Kidney epithelial cell (primary cell): ENCODE measurements around the gene SLC35F5. TPM values are rescaled to one million over a fixed set of nuclear protein-coding genes. Genes with fewer than 3 reads are reported as not detected.
"Not testable (repeated sequence)": the region's sequence is repeated elsewhere in the genome, so short reads cannot be mapped to it uniquely, and the experiment has no call there.

Experiments used
- DNase-seq: peaks from one replicate; pipeline ENCODE4 v3.0.0-alpha.2; 2010; ENCODE audit warnings: low read depth
- H3K27me3 ChIP-seq: 2 replicates; pipeline ENCODE4 v1.6.0; 2011; ENCODE audit warnings: low read length; ENCODE audit not compliant: control insufficient read depth, insufficient read depth
- H3K36me3 ChIP-seq: 2 replicates; pipeline ENCODE4 v1.5.1; 2011; ENCODE audit warnings: low read length; ENCODE audit not compliant: control insufficient read depth, insufficient read depth
- H3K4me3 ChIP-seq: 2 replicates; pipeline ENCODE4 v1.5.1; 2011; ENCODE audit warnings: low read depth, mild to moderate bottlenecking, control low read depth, low read length
- CTCF ChIP-seq: IDR thresholded peaks from 2 replicates; pipeline ENCODE4 v1.5.1; 2011; ENCODE audit warnings: mild to moderate bottlenecking, moderate library complexity, low read length, control low read depth, inconsistent platforms; ENCODE audit not compliant: insufficient read depth, poor library complexity, severe bottlenecking
- total RNA-seq: library from RNA; depleted of rRNA; stranded (reverse); fragments of >200 nt; gene quantifications from 2 replicates; pipeline ENCODE4 v1.2.3, GENCODE V29; 2015

The SLC35F5 gene
- total RNA-seq, 1 donor from 2014 or later: 61.7 TPM

GRCh38 chr2:113685471-113685870 lies 71.0 kb downstream of the SLC35F5 start:
- Histone ChIP-seq H3K36me3 (no peaks in the 10 kb centered on the region), H3K4me3 (no peak overlapping the region), H3K27me3 (no peaks in the 10 kb centered on the region)
- DNase-seq: no peak
- no peak for TF ChIP-seq CTCF

- TF ChIP-seq CTCF: no peak
- Histone ChIP-seq H3K27me3 (no peaks in the 10 kb centered on the region), H3K4me3 (no peak overlapping the region), H3K36me3 (no peaks in the 10 kb centered on the region)
- no peak for DNase-seq
These were observed 77.0 kb downstream of the SLC35F5 start for GRCh38 chr2:113679457-113679856.

GRCh38 chr2:113677330-113677729 lies 79.1 kb downstream of the SLC35F5 start:
- TF ChIP-seq CTCF: no peak

GRCh38 chr2:113676623-113677266 lies 79.7 kb downstream of the SLC35F5 start:
- H3K36me3 ChIP-seq: no peaks in the 10 kb centered on the region
- no peak for TF ChIP-seq CTCF
- no peak overlapping the region for H3K4me3 ChIP-seq
- H3K27me3 ChIP-seq: peaks cover 2% of the 10 kb centered on the region
- no peak for DNase-seq

More at GRCh38 chr2:113677330-113677729, 79.1 kb downstream of the SLC35F5 start:
- Histone ChIP-seq H3K27me3 (peaks cover 2% of the 10 kb centered on the region), H3K36me3 (no peaks in the 10 kb centered on the region), H3K4me3 (no peak overlapping the region)
- no peak for DNase-seq

GRCh38 chr2:113675875-113676274 lies 80.6 kb downstream of the SLC35F5 start:
- no peaks in the 10 kb centered on the region for H3K36me3 ChIP-seq
- TF ChIP-seq CTCF: no peak
- H3K4me3 ChIP-seq: no peak overlapping the region
- no peak for DNase-seq
- H3K27me3 ChIP-seq: peaks cover 2% of the 10 kb centered on the region

GRCh38 chr2:113672326-113672932 lies 84.0 kb downstream of the SLC35F5 start:
- no peaks in the 10 kb centered on the region for H3K36me3 ChIP-seq
- no peak for TF ChIP-seq CTCF
- H3K27me3 ChIP-seq: peaks cover 2% of the 10 kb centered on the region
- no peak for DNase-seq
- no peak overlapping the region for H3K4me3 ChIP-seq

GRCh38 chr2:113669013-113669412 lies 87.4 kb downstream of the SLC35F5 start:
- DNase-seq, H3K4me3 ChIP-seq, H3K36me3 ChIP-seq, H3K27me3 ChIP-seq: not testable (repeated sequence)

GRCh38 chr2:113664761-113665533 lies 91.5 kb downstream of the SLC35F5 start:
- DNase-seq, H3K36me3 ChIP-seq, H3K4me3 ChIP-seq, H3K27me3 ChIP-seq: not testable (repeated sequence)
